K562 (cell line): ENCODE results near the gene RAPGEF5.

Experiments used
- ASH1L ChIP-seq: fragments of 450-650 bp; IDR thresholded peaks from 2 replicates; pipeline ENCODE4 v1.6.1; 2018; ENCODE audit warnings: borderline replicate concordance, mild to moderate bottlenecking, low read depth; ENCODE audit not compliant: partially characterized antibody
- CBX1 ChIP-seq: sonication (generic); IDR thresholded peaks from 2 replicates; pipeline ENCODE4 v1.6.1; 2016; ENCODE audit warnings: antibody characterized with exemption, low read depth, mild to moderate bottlenecking
- CTCF ChIP-seq, 3 experiments: IDR thresholded peaks in 2 of 3; conservative IDR thresholded peaks in 1 of 3; 2 replicates each; pipeline ENCODE4 v1.5.1; 2011 to 2012; ENCODE audit warnings: low read length in 3 of 3, mild to moderate bottlenecking in 3 of 3, control low read depth in 2 of 3, improper control_type of control experiment in 1 of 3, inconsistent platforms in 1 of 3, low read depth in 1 of 3, mixed read lengths in 1 of 3, moderate library complexity in 1 of 3; ENCODE audit not compliant: insufficient read depth in 2 of 3
- ELF4 ChIP-seq: fragments of 450-650 bp; formaldehyde crosslinking; IDR thresholded peaks from 2 replicates; pipeline ENCODE4 v1.4.0; 2022; ENCODE audit warnings: missing genetic modification characterization
- JUND ChIP-seq, 2 experiments: IDR thresholded peaks; 2 replicates in 1 of 2; 3 replicates in 1 of 2; pipeline ENCODE4 v1.6.1; 2011; ENCODE audit warnings: borderline replicate concordance in 2 of 2, low read depth in 2 of 2, low read length in 2 of 2, improper control_type of control experiment in 1 of 2, missing biosample characterization in 1 of 2, missing genetic modification characterization in 1 of 2, missing genetic modification reagents in 1 of 2
- KLF6 ChIP-seq: fragments of 250-450 bp; sonication (Bioruptor Pico); IDR thresholded peaks from 2 replicates; pipeline ENCODE4 v1.4.0; 2020; ENCODE audit warnings: mild to moderate bottlenecking, moderate library complexity, borderline replicate concordance
- NCOR1 ChIP-seq: fragments of 450-650 bp; IDR thresholded peaks from 2 replicates; pipeline ENCODE4 v1.6.1; 2016; ENCODE audit warnings: mild to moderate bottlenecking, moderate library complexity
- POLR2A ChIP-seq: fragments of 450-650 bp; conservative IDR thresholded peaks from 2 replicates; pipeline ENCODE4 v1.6.1; 2016
- PRPF4 ChIP-seq: fragments of 200-400 bp; formaldehyde crosslinking; IDR thresholded peaks from one replicate; pipeline ENCODE4 v1.6.1; 2017; ENCODE audit warnings: low read length, low read depth, mild to moderate bottlenecking; ENCODE audit not compliant: insufficient read depth, poor library complexity, severe bottlenecking
- RBM22 ChIP-seq: fragments of 200-400 bp; formaldehyde crosslinking; IDR thresholded peaks from 2 replicates; pipeline ENCODE4 v1.6.1; 2018; ENCODE audit warnings: low read length, low read depth; ENCODE audit not compliant: poor library complexity, severe bottlenecking
- ZBTB17 ChIP-seq: fragments of 450-650 bp; formaldehyde crosslinking; IDR thresholded peaks from 2 replicates; pipeline ENCODE4 v1.4.0; 2020; ENCODE audit warnings: mild to moderate bottlenecking
- ZBTB7A ChIP-seq: IDR thresholded peaks from 2 replicates; pipeline ENCODE4 v1.6.1; 2011; ENCODE audit warnings: low read depth, mild to moderate bottlenecking, low read length, moderate library complexity, borderline replicate concordance; ENCODE audit not compliant: control insufficient read depth
- ZNF766 ChIP-seq: fragments of 200-800 bp; sonication (Bioruptor generic); conservative IDR thresholded peaks from 2 replicates; pipeline ENCODE4 v1.6.1; 2016; ENCODE audit warnings: missing genetic modification characterization, missing compliant biosample characterization

- TF ChIP-seq NCOR1: no peak
- no peak for TF ChIP-seq KLF6 (CRISPR knock-in tag)
- TF ChIP-seq ZNF766 (CRISPR knock-in tag): no peak
- TF ChIP-seq RBM22: no peak
- TF ChIP-seq ELF4 (CRISPR knock-in tag): no peak
- TF ChIP-seq POLR2A: no peak
- no peak for TF ChIP-seq JUND (IDR thresholded peaks at IDR 0.05; ENCODE audit: borderline replicate concordance, low read depth, low read length)
- no peak for TF ChIP-seq JUND (tag; IDR thresholded peaks at IDR 0.05; ENCODE audit: borderline replicate concordance, low read depth, low read length)
- TF ChIP-seq ASH1L: no peak
- TF ChIP-seq CTCF (IDR thresholded peaks at IDR 0.05 in 2 of 3, conservative IDR thresholded peaks at IDR 0.05 in 1 of 3; ENCODE audit: insufficient read depth in 2 of 3, low read depth in 1 of 3, low read length in 3 of 3): no peak
- no peak for TF ChIP-seq CBX1
- TF ChIP-seq ZBTB17 (CRISPR knock-in tag): no peak
- TF ChIP-seq PRPF4: no peak
- TF ChIP-seq ZBTB7A: no peak
Measured at GRCh38 chr7:22399546-22399945, 42.6 kb upstream of the RAPGEF5 start.
